HG02970 (cell line): ENCODE measurements around the gene COL13A1.

Experiments
- ATAC-seq: cut with Tn5 transposase; IDR thresholded peaks from one replicate; pipeline ENCODE4 v1.9.1; 2021; ENCODE audit warnings: mild to moderate bottlenecking, moderate library complexity, moderate number of reproducible peaks; ENCODE audit not compliant: unreplicated experiment, low FRiP score

COL13A1 gene

DNA sequence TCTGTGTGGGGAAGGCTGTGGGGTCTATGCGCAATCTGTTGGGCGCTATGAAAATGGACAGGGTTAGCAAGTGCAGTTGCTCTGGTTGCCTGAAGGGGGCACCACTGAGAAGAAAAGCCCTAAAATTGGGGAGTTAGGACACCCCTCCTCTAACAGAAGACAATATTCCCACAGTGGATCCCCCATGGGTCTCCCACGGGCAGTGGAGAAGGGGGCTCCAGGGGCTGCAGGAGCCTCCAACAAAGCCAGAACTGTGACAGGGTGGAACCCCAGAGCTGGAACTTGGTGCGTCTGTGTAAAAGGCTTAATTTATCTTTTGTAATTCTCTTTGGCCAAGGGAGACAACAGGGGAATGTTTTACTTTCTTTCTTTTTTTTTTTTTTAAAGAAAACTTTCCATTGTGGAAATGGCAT is 12.5 kb upstream of the COL13A1 start:
- no peak for ATAC-seq

GRCh38 chr10:69791812-69792211 is 9.9 kb upstream of the COL13A1 start:
- ATAC-seq, result no peak

DNA sequence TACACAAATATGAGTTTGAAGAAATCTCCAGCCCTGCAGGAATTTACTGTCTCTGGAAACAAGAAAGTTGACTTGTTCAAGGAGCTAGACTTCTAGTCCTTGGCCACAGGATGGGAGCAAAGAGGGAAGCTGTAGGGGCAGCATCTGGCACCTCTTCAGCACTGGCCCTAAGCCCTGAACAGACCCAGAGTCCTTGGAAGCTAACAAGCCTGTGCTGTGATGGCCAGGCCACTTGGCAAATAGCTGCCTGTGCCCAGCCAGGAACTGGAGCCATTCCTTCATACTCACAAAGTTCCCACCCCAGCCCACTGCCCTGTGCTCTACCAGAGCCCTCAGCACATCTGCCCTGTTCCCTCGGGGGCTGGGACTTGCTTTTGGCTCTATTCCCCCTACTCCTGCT is 9.4 kb upstream of the COL13A1 start:
- no peak for ATAC-seq

DNA sequence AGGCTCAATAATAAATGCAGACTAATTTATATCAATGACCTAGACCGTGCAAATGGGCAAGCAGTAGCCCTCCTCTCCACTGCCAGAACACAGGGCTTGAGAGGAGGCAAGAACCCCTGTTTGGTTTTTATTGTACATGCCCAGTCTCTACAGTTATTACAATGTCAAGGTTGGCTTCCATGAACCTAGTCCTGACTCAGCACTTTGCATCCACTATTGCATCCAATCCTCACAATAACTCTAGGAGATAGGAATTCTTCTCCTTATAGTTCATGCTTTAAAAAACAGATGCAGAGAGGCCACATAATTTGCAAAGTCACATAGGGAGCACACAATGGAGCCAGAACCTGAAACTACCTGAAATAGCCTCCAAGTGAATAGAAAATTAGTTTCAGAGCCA is 7.0 kb upstream of the COL13A1 start:
- ATAC-seq, result no peak

GRCh38 chr10:69795242-69795934 is 6.3 kb upstream of the COL13A1 start:
- ATAC-seq, result no peak

- no peak for ATAC-seq
Observed at GRCh38 chr10:69797959-69798358, 3.7 kb upstream of the COL13A1 start.

DNA sequence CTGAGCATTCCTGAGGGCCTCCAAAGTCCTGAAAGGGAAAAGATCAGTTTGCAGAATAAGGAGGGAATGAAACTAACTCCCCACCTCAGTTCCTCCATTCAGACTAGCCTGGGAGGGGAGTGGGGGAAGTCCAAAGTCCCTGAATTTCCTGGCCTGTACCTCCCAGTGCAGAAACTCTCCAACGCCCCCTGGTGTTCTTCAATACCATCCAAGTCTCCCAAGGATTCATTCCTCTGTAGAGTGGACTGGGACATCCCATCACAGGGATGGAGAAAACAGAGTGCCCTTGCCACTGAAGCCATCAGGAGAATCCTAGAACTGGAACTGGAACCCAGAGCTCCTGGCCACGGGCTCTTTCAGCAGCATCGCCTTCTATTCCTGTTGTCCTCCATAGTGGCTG is 1.6 kb upstream of the COL13A1 start:
- ATAC-seq, result no peak

DNA sequence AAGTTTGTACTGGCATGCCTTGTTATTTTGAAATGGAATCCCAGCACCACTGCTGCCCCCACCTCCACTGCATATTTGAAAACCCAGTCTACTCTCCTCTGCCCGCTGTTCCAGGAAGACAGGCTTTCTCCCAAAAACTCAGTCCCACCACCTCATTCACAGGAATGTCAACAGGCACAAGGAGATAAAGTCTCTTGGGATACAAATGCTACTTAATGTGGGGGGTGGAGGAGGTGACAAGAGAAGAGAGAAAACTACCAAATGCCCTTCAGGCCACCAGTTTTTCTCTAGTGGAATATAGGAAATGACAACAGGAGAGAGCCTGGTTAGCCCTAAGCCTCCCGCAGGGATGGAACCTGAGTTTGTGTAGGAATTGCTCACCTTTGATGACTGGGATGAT is 1.0 kb upstream of the COL13A1 start:
- ATAC-seq, result no peak

- ATAC-seq, result no peak
Observed at GRCh38 chr10:69801094-69801433, 642 bp upstream of the COL13A1 start.

DNA sequence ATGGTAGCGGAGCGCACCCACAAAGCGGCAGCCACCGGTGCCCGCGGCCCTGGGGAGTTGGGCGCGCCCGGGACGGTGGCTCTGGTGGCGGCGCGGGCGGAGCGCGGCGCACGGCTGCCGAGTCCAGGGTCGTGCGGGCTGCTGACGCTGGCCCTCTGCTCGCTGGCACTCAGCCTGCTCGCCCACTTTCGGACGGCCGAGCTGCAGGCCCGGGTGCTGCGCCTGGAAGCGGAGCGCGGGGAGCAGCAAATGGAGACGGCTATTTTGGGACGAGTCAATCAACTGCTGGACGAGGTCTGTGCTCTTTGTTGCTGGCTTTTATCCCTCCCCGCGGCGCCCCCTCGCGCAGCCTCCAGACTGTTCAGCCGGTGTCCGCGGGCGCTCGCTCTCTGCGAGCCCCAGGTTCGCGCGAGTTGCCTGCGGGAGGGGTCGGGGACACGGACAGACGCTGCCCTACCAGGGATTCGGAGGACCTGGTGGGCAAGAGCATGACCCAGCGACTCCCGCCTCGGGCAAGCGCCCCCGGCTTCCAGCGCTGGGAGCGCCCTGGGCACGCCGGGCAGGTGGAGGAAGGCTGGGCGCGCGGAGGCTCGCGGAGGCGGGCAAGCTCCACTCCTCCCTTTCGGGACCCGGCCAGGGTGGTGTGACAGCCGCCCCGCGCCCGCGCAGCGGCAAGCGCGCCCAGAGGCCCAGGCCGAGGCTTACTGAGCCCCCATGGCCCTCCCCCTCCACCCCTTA is 887 bp downstream of the COL13A1 start:
- no peak for ATAC-seq

GRCh38 chr10:69803809-69804208 is 2.1 kb downstream of the COL13A1 start:
- ATAC-seq, result no peak

DNA sequence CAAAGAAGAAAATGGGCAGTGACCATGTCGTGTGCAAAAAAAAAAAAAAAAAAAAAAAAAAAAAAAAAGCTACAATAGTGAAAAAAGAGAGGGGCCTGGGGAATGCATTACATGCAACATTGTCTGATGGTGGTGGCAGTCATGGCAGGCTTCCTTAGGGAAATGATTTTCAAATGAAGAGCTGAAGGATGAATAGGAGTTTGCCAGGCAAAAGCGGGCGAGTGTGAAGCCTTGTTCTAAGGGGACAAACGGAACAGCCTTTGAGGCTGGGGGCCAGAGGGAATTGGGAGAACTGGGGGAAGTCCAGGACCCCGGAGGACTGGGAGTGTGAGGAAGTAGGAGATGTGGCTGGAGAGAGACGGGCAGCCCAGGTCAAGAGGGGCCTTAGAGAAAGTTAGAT is 3.1 kb downstream of the COL13A1 start:
- no peak for ATAC-seq

DNA sequence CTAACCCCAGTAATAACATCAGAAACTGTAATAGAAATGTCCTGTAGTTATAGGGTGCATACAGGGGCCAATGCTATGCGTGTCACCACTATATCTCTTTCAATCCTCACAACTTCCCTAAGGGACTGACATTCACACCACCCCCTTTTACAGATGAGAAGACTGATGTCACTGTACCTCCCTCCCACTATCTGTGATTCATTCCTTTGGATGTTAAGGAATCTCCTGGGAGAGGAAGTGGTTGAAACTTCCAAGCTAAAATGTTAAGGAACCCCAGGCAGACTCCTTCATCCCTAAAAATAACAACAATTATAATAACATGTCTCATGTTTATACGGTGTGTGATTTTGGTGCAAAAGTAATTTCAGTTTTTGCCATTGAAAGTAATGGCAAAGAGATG is 5.4 kb downstream of the COL13A1 start:
- ATAC-seq, result no peak

DNA sequence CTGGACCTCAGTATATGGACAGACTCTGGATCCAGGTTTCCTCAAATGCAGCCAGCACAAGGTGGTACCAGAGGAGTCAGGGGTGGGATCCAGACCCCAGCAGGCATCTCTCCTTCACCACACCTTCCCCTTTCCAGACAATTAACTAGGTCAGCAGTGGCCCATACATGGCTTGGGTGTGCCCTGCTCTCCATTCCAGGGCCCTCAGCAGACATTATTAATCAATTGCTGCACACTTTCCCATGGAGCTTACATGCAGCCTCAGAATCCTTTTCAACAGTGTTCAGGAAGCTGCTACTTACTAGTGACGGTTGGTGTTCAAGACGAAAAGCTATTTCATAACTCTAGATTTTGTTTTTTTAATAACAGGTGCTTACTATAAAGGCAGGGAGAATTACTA is 6.0 kb downstream of the COL13A1 start:
- ATAC-seq, result no peak

DNA sequence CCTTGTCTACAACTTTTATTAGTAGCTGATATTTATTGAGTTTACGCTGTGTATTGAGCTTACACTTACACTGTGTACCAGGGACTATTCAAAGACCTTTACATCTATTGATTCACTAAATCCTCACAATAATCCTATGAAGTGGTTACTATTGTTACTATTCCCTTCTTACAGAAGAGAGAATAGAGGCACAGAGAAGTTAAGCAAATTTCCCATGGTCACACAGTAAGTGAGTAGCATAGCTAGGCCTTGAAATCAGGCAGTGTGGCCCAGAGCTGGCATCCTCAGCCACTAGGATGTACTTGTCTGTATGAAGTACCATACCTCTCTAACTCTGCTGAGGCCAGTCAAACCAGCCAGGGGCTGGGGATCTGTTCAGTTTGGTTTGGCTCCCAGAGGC is 7.6 kb downstream of the COL13A1 start:
- ATAC-seq, result no peak

DNA sequence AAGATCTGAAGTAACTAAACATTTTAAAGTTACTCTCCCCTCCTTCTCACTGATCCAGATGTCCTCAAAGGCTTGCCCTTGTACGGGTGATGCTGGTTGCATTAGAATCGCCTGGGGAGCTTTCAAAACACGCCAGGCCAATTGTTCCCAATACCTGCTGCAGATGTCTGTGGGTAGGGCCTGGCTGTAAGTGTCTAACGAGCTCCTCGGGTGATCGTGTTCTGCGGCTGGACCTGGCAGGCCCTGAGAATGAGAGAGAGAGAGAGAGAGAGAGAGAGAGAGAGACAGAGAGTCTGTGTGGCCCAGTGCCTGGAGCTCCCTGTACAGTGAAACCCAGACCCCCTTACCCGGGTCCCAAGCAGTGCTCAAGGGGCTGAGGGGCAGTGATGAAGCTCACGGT is 8.4 kb downstream of the COL13A1 start:
- no peak for ATAC-seq

DNA sequence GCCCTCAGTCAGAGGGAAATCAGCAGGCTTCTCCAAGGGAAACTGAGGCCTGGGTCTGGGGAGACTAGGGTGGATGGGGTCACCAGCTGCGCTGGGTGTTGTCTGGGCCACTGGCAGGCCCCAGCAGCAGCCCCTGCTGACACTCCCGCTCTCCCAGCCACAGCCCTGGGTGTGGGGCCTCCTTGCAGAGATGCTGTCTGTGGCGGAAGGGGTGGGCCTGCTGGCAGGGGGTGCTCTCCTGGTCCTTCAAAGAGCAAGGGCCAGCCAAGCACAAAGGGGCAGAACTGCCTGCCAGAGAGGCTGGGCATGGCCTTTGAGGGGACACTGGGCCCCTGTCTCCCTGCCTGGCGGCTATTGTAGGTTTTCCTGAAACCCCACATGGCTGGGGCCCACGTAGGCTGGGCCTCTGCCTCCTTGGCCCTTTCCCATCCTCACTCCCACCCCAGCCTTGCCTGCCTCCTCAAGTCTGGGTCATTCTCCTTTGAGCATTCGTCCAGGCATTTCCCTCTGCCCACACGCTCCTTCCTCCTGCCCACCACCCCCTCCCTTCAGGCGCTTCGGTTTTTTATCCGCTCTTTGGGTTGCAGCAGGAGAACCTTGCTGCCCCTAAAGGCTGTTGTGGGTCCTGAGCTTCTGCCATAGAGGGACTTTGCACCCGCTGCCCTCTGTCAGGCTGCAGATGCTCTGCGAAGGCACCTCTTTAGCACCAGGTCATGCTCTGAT is 9.1 kb downstream of the COL13A1 start:
- no peak for ATAC-seq

GRCh38 chr10:69813632-69814031 is 11.9 kb downstream of the COL13A1 start:
- no peak for ATAC-seq

DNA sequence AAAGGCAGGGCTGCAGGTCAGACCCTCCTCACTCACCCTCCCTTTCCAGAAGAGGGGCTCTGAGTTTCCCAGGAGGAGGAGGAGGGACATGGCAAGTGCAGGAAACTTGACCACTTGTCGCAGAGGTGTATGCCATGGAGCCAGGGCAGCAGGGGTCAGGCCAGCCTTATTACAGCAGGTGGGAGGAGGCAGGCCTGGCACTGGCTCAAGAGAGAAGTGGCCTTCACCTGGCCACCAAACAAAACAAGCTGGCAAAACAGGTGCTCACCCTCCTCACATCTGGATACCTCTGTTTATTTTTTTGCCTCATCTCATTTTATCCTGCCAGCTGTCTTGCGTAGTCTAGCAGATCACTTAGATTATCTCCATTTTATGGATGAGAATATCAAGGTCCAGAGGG is 12.5 kb downstream of the COL13A1 start:
- no peak for ATAC-seq

- ATAC-seq, result no peak
Observed at GRCh38 chr10:69815104-69815503, 13.4 kb downstream of the COL13A1 start.

DNA sequence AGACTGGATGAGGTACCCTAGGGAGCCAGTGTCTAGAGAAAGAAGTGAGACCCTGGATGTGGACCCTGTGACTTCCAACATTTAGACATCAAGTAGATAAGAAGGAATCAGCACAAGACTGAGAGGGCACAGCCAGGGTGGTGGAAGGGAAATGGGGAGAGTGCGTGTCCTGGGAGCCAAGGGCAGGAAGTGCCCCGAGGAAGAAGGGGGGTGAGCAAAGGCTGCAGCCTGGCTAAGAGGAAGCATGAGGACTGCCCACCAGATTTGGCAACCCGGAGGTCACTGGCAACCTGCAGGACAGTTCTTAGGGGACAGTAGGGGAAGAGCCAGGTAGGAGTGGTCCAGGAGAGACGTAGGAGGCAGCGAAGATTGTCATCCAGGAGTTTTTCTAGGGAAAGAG is 14.8 kb downstream of the COL13A1 start:
- ATAC-seq, result no peak

- no peak for ATAC-seq
Observed at GRCh38 chr10:69817078-69817581, 15.4 kb downstream of the COL13A1 start.
